GM19240 (cell line): ENCODE results near the gene TOGARAM1.
"Not testable (repeated sequence)": the region's sequence is repeated elsewhere in the genome, so short reads cannot be mapped to it uniquely, and the experiment has no call there.

Experiments
- DNase-seq: peaks from one replicate; pipeline ENCODE4 v3.0.0; 2011; ENCODE audit warnings: low spot score; ENCODE audit not compliant: insufficient read length

TOGARAM1 gene

DNA sequence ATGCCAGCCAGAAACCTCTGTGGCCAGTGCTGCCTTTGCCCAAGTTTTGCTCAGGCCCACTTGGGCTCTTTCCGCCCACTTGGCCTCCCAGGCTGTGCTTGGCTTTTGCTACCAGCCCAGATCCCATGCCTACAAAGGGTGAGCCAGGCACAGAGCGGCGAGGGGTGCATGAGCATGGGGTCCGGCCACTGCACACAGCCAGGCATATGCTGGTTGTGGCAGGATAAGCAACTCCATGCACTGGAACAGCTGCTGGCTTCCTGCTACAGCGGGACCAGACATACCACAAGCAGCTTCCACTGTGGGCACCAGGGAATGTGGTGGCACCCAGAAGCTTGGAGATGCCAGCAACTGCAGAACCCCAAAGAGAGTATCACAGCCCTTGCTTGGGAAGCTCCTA lies 76.3 kb downstream of the TOGARAM1 start:
- no peak for DNase-seq

- DNase-seq = no peak
Measured at GRCh38 chr14:45038865-45039264, 76.9 kb downstream of the TOGARAM1 start.

DNA sequence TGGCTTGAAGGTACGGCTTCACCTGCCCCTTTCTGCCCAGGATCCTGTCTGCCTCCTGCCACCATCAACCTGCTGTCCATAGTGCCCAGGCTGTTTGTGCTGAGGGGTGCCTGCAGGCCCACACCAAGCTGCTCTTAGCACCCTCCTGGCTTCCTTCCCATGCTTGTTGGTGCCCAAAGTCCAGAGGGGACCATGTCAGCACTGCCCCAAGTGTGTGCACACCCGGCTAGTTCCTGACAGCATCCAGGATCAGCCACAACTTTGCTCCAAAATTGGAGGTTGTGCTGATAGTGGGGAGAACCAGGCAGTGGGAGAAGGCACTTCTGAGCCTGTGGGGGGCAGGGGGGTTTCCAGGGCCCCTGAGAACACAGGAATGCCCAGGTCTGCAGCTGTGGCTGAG lies 77.4 kb downstream of the TOGARAM1 start:
- DNase-seq = no peak

- no peak for DNase-seq
Measured at GRCh38 chr14:45041641-45042040, 79.7 kb downstream of the TOGARAM1 start.

DNA sequence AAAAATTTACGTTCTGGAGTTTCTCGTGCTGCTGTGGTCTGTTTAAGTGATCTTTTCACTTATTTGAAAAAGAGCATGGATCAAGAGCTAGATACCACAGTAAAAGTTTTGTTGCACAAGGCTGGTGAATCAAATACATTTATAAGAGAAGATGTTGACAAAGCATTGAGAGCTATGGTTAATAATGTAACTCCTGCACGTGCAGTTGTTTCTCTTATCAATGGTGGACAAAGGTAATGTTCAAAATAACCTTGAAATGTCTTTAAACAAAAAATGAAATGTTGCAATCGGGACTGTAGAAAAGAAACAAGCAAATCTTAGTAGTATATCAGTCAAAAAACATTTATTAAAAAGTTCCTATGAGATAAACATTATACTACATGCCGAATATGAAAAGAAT lies 82.6 kb downstream of the TOGARAM1 start:
- no peak for DNase-seq

- DNase-seq = no peak
Measured at GRCh38 chr14:45048385-45048784, 86.4 kb downstream of the TOGARAM1 start.

GRCh38 chr14:45051180-45051579 lies 89.2 kb downstream of the TOGARAM1 start:
- DNase-seq = no peak

DNA sequence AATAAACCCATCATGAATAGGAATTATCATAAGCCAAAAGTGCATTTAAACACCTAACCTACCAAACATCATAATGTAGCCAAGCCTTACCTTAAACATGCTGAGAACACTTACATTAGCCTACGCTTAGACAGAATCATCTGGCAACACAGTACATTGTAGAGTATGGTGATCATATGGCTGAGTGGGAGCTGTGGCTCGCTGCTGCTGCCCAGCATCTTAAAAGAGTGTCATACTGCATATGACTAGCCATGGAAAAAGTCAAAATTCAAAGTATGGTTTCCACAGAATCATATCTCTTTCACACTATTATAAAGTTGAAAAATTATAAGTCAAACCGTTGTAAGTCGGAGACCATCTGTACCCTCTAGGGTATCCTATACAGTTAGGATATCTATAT lies 89.9 kb downstream of the TOGARAM1 start:
- DNase-seq = no peak

- no peak for DNase-seq
Measured at GRCh38 chr14:45057349-45057748, 95.4 kb downstream of the TOGARAM1 start.

- no peak for DNase-seq
Measured at GRCh38 chr14:45057881-45058364, 95.9 kb downstream of the TOGARAM1 start.

GRCh38 chr14:45060551-45060950 lies 98.6 kb downstream of the TOGARAM1 start:
- no peak for DNase-seq

GRCh38 chr14:45065540-45065939 lies 103.5 kb downstream of the TOGARAM1 start:
- no peak for DNase-seq

DNA sequence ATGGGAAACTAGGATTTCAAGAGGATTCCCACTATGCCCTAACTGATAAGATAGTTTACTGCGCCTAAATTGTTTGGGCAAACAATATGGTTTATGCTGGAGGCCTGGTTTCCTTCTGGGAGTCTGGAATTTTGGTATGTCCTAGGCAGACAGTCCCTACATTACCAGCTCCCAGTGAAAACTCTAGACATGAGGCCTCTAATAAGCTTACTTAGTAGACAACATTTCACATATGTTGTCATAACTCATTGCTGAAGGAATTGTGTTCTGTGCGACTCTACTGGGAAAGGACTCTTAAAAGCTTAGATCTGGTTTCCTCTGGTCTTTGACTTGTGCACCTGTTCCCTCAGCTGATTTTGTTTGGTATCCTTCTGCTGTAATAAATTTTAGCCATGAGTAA lies 104.0 kb downstream of the TOGARAM1 start:
- no peak for DNase-seq

GRCh38 chr14:45066667-45067066 lies 104.7 kb downstream of the TOGARAM1 start:
- DNase-seq = no peak

- DNase-seq = no peak
Measured at GRCh38 chr14:45068396-45068795, 106.4 kb downstream of the TOGARAM1 start.

DNA sequence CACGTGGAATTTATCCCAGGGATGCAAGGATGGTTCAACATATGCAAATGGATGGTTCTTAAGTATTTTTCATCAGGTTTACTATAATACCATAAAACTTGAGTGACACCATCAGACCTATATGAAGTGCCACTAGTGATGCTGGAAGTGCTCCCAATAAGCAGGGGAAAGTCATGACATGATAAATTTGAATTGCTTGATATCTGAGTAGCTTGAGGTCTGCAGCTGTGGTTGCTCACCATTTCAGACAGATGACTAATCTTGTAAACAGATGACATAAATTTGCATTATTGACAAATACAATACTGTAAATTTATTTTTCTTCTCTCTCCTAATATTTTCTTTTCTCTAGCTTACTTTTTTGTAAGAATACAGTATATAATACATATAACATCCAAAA lies 108.2 kb downstream of the TOGARAM1 start:
- DNase-seq = no peak

- no peak for DNase-seq
Measured at GRCh38 chr14:45072126-45072525, 110.1 kb downstream of the TOGARAM1 start.

GRCh38 chr14:45073231-45073879 lies 111.4 kb downstream of the TOGARAM1 start:
- DNase-seq = no peak

- no peak for DNase-seq
Measured at GRCh38 chr14:45078323-45078722, 116.3 kb downstream of the TOGARAM1 start.

DNA sequence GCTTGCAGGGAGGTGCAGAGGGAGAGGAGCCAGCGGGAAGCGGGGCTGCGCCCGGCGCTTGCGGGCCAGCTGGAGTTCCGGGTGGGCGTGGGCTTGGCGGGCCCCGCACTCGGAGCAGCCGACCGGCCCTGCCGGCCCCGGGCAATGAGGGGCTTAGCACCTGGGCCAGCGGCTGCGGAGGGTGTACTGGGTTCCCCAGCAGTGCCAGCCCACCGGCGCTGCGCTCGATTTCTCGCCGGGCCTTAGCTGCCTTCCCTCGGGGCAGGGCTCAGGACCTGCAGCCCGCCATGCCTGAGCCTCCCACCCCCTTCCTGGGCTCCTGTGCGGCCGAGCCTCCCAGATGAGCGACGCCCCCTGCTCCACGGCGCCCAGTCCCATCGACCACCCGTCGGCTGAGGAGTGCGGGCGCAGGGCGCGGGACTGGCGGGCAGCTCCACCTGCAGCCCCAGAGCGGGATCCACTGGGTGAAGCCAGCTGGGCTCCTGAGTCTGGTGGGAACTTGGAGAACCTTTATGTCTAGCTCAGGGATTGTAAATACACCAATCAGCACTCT lies 118.5 kb downstream of the TOGARAM1 start:
- not testable (repeated sequence) for DNase-seq

GRCh38 chr14:45081096-45081495 lies 119.1 kb downstream of the TOGARAM1 start:
- DNase-seq = not testable (repeated sequence)

- DNase-seq = no peak
Measured at GRCh38 chr14:45082420-45082819, 120.4 kb downstream of the TOGARAM1 start.

DNA sequence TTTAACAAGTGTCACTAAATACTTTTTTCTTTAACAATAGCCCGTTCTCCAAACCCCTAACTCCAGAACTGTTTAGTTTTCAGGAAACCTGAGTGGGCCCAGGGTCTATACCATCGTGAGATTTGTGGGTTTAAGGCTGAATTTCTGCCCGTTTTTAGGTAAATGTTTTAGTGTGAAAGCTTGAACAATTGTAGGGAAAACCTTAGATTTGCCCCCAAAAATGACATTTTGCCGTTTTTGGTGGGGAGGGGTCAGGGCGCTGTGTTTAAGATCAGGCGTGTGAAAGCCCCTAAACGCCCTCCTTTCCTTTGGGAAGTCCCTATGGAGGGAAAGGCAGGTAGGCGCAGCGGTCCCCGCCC lies 121.6 kb downstream of the TOGARAM1 start:
- no peak for DNase-seq
